SKM-1 (cell line): Measurements from ENCODE around the gene ZC3H7B.

Experiments used
- DNase-seq: peaks from one replicate; lab custom pipeline; 2025; ENCODE audit not compliant: unreplicated experiment; lab: John Stamatoyannopoulos, UW

The ZC3H7B gene

DNA sequence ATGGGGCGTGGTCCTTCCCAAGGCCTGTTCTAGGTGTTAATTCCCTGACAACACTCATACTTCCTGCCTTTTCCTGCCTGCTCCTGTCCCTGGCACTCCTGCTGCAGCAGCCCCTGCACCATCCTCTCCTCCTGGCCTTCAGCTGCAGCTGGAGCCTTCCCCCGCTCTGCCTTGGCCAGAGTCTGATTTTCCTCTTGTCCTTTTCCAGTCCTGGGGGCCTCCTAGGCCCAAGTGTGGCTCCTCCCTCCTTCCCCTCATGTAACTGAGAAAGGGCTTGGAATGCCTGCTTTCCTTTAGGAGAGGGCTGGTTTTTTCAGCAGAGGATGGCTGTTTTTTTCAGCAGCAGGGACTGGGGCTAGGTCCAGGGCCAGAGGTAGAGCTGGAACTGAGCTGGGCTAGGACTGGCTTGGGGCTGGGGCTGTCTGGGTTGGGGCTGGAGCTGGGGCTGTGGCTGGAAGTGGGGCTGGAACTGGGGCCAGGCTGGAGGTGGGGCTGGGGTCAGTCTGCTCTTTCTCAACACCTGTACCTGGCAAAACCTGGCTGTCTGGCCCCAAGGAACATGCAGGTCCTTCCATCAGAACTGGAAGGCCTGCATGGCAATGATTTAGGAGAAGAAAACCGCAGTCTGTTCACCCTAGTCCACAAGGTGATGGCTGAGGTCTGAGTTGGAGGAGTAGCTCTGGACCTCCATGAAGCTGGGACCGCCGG is 23.6 kb downstream of the ZC3H7B start:
- DNase-seq: no peak

DNA sequence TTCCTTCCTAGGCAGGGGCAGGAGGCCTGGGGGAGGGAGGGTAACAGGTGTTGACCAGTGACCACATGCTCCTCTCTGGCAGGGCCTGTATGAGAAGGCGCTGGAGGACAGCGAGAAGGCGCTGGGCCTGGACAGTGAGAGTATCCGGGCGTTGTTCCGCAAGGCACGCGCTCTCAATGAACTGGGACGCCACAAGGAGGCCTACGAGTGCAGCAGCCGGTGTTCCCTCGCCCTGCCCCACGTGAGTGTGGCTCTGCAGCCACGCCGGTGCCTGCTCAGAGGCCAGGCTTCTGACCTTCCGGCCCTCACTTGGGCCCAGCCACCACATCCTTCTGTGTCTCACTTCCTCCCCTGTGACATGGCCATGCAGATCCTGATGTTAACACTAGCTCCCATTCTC is 25.8 kb downstream of the ZC3H7B start:
- no peak for DNase-seq

- DNase-seq: no peak
These were observed 28.8 kb downstream of the ZC3H7B start for GRCh38 chr22:41330169-41330568.

DNA sequence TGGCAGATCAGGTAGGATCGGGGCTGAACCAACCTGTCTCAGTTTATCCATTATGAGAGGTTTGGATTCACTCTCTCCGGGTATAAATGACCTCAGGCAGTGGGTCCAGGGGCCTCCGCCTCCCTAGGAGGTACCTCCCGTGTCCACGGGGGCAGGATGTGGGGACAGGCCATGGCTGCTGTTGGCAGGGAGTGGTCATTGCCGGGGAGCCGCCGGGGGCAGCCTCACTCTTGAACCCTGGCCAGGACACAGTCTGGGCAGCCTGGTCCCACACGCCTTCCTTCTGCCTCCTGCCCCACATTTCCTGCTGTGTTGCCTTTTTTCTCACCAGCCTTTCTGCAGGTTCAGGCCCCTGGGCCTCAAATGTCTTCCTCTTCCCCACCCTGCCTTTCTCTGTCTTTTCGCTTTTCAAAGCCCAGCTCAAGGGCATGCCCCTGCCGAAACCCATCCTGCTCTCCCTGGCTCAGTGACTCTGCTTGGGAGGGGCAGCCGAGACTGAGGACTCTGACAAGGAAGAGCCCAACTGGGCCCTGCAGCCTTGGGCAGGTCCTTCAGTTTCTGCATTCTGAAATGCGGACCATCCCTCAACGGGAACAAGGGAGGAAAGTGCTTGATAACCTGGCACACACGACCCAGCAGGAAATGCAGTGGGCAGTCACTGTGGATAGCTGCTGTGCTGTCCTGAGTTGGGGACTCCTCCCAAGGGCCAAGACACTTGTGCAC is 31.1 kb downstream of the ZC3H7B start:
- DNase-seq: no peak

DNA sequence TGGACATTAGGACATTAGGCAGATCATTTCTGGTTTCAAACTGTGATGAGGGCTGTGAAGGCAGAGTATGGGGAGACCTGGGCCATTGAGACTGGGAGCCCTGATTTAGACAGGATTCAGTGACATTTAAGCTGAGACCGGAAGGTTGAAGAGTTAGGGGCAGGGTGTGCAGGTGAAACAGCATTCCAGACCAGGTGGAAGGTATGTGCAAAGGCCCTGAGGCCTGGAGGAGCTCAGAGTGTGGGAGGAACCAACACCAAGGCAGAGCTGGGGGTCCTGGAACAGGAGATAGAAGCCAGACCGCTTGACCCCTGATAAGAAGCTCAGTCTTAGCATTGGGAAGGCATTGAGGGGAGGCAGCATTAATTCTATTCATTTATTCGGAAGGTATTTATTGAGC is 32.5 kb downstream of the ZC3H7B start:
- no peak for DNase-seq

DNA sequence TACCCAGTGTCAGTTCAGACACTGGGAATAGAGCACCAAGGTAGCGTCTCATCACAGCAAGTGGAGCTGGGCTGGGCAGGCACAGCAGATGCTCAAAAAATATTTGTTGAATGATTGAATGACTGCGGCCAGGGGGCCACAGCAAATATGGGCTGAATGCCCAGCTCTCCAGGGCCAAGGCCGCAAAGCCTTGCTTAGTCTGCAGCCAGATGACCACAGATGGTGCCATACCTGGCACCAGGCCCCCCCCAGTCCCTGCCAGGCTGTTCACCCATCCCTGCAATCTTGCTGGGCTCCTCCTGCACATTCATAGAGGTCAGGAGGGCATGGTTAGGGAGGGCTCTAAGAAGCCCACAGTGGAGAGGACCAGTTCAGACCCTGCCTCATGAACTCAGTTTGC is 32.9 kb downstream of the ZC3H7B start:
- no peak for DNase-seq

- DNase-seq: no peak
These were observed 33.8 kb downstream of the ZC3H7B start for GRCh38 chr22:41334951-41335635.

GRCh38 chr22:41338614-41339212 is 37.4 kb downstream of the ZC3H7B start:
- no peak for DNase-seq

DNA sequence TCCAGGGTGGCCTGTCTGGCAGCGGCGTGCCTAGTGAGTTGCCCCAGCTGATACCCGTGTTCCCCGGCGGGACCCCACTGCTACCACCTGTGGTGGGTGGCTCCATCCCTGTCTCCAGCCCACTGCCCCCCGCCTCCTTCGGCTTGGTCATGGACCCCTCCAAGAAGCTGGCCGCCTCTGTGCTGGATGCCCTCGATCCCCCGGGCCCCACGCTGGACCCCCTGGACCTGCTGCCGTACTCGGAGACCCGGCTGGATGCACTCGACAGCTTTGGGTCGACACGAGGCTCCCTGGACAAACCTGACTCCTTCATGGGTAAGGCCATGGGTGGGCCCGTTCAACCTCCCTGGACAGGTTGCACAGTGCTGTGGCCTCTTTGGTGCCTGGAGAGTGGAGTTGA is 38.5 kb downstream of the ZC3H7B start:
- DNase-seq: no peak

- no peak for DNase-seq
These were observed 39.0 kb downstream of the ZC3H7B start for GRCh38 chr22:41340357-41340756.

DNA sequence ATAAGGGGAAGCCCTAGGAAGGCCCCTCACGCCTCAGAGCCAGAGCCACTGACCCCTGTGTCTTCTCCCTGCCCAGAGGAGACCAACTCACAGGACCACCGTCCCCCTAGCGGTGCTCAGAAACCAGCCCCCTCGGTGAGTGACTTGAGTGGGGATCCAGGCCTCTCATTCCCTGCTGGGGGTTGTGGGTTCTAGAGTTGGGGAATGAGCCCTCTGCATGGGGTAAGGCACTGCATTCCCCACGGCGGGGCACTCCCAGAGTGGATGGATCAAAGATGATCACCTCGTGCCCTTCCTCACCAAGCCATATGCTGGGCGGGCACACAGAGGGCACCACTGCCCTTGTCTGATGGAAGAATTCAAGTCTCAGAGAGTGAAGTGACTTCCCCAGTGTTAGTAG is 39.7 kb downstream of the ZC3H7B start:
- no peak for DNase-seq

DNA sequence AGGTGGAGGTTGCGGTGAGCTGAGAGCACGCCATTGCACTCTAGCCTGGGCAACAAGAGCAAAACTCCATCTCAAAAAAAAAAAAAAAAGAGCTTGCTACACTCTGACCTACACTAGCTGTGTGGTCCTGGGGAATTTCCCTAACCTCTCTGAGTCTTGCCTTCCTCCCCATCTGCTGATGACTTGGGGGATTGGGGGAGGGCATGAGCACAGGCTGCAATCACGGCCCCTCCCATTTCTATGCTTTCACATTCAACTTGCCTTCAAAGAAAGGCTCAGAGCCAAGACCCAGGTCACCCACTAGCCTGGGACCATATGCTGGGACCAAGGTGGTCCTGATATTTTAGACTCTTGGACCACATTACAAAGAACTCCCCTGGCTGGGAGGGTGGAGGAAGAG is 40.7 kb downstream of the ZC3H7B start:
- DNase-seq: no peak

GRCh38 chr22:41343300-41343699 is 42.0 kb downstream of the ZC3H7B start:
- DNase-seq: no peak

- DNase-seq: no peak
These were observed 42.4 kb downstream of the ZC3H7B start for GRCh38 chr22:41343717-41344116.

GRCh38 chr22:41344189-41344788 is 43.0 kb downstream of the ZC3H7B start:
- DNase-seq: no peak

DNA sequence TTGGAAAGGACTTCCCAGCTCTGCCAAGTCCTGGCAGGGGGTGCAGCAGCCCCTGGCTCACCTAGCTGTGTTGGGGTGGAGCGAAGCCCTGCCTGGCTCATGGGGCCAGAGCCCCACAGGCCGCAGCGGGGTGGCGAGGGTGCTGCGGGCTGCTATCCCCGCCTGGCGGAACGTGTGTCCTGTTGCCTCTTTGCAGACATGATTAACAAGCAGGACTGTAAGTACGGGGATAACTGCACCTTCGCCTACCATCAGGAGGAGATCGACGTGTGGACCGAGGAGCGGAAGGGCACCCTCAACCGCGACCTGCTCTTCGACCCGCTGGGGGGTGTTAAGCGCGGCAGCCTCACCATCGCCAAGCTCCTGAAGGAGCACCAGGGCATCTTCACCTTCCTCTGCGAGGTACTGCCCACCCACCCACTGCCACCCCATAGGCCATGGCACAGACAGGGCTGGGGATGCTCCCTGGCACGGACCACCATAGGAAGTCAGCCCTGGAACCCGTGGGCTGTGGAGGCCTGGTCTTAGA is 44.5 kb downstream of the ZC3H7B start:
- no peak for DNase-seq

GRCh38 chr22:41347066-41347859 is 45.9 kb downstream of the ZC3H7B start:
- DNase-seq: no peak

- DNase-seq: no peak
These were observed 47.7 kb downstream of the ZC3H7B start for GRCh38 chr22:41348964-41349484.

GRCh38 chr22:41350087-41350486 is 48.8 kb downstream of the ZC3H7B start:
- DNase-seq: no peak

- no peak for DNase-seq
These were observed 49.7 kb downstream of the ZC3H7B start for GRCh38 chr22:41351011-41351410.
